GM23248 (cell line): ENCODE data around the gene C1QL3. TPM values are rescaled to one million over a fixed set of nuclear protein-coding genes. Genes with fewer than 3 reads are reported as not detected.

Source experiments
- DNase-seq: peaks from one replicate; pipeline ENCODE4 v3.0.0-alpha.2; 2015
- H2AFZ ChIP-seq: fragments of 200-600 bp; sonication (generic); 2 replicates; pipeline ENCODE4 v1.6.1; 2016; ENCODE audit warnings: antibody characterized with exemption
- H3F3A ChIP-seq: fragments of 200-600 bp; sonication (generic); 2 replicates; pipeline ENCODE4 v1.6.1; 2016; ENCODE audit warnings: mild to moderate bottlenecking, antibody characterized with exemption, mixed run types; ENCODE audit not compliant: insufficient read depth
- H3K27ac ChIP-seq: fragments of 200-600 bp; sonication (generic); 2 replicates; pipeline ENCODE4 v1.5.1; 2016; ENCODE audit warnings: mild to moderate bottlenecking
- H3K27me3 ChIP-seq: fragments of 200-600 bp; sonication (generic); replicated peaks from 2 replicates; pipeline ENCODE4 v1.6.1; 2016; ENCODE audit warnings: mild to moderate bottlenecking; ENCODE audit not compliant: insufficient read depth
- H3K36me3 ChIP-seq: fragments of 200-600 bp; sonication (generic); 2 replicates; pipeline ENCODE4 v1.6.1; 2016; ENCODE audit warnings: low read depth, mild to moderate bottlenecking
- H3K4me1 ChIP-seq: fragments of 200-600 bp; sonication (generic); 2 replicates; pipeline ENCODE4 v1.6.1; 2016; ENCODE audit warnings: mild to moderate bottlenecking; ENCODE audit not compliant: insufficient read depth
- H3K4me2 ChIP-seq: fragments of 200-600 bp; sonication (generic); one replicate; pipeline ENCODE4 v1.6.1; 2016; ENCODE audit warnings: mild to moderate bottlenecking; ENCODE audit not compliant: unreplicated experiment
- H3K4me3 ChIP-seq: fragments of 200-600 bp; sonication (generic); 2 replicates; pipeline ENCODE4 v1.5.1; 2016; ENCODE audit warnings: mild to moderate bottlenecking
- H3K79me2 ChIP-seq: fragments of 200-600 bp; sonication (generic); 2 replicates; pipeline ENCODE4 v1.6.1; 2016; ENCODE audit warnings: mild to moderate bottlenecking; ENCODE audit not compliant: insufficient read depth
- H3K9ac ChIP-seq: fragments of 200-600 bp; sonication (generic); 2 replicates; pipeline ENCODE4 v1.6.1; 2016; ENCODE audit warnings: mild to moderate bottlenecking
- H3K9me2 ChIP-seq: fragments of 200-600 bp; sonication (generic); 2 replicates; pipeline ENCODE4 v1.6.1; 2016; ENCODE audit warnings: mixed run types, mild to moderate bottlenecking, moderate library complexity; ENCODE audit not compliant: insufficient read depth
- H3K9me3 ChIP-seq: fragments of 200-600 bp; sonication (generic); one replicate; pipeline ENCODE4 v1.6.1; 2017; ENCODE audit warnings: low read depth
- H4K20me1 ChIP-seq: fragments of 200-600 bp; sonication (generic); 2 replicates; pipeline ENCODE4 v1.6.0; 2016; ENCODE audit not compliant: insufficient read depth
- EZH2 ChIP-seq: fragments of 200-600 bp; sonication (generic); IDR thresholded peaks from 2 replicates; pipeline ENCODE4 v1.6.1; 2018; ENCODE audit warnings: antibody characterized with exemption, mild to moderate bottlenecking; ENCODE audit not compliant: insufficient read depth, poor library complexity, severe bottlenecking
- EZH2phosphoT487 ChIP-seq: fragments of 200-600 bp; sonication (generic); IDR thresholded peaks from 2 replicates; pipeline ENCODE4 v1.6.1; 2018; ENCODE audit warnings: antibody characterized with exemption, moderate library complexity, mild to moderate bottlenecking, low read depth; ENCODE audit not compliant: insufficient read depth
- WGBS, 2 experiments: methylation state at CpG; one replicate each; pipeline ENCODE4 v1.1.6; 2015 to 2017; ENCODE audit warnings: low lambda C conversion rate in 2 of 2, low coverage in 1 of 2; ENCODE audit errors: missing lambda C conversion rate in 2 of 2; 5-methylcytosine and 5-hydroxymethylcytosine counted together
- in situ Hi-C: fragments of 300-500 bp; cut with MboI; formaldehyde crosslinking; loops from 2 replicates; pipeline ENCODE4 v1.15.0; 2020
- polyA plus RNA-seq: library from polyadenylated mRNA; unstranded; fragments of >200 nt; fragmentation: Nextera tagmentation; extraction: Ambion mirVana; gene quantifications from 2 replicates; pipeline ENCODE4 v1.2.1, GENCODE V29; 2016
- total RNA-seq: library from RNA; depleted of rRNA; stranded (reverse); fragments of >200 nt; shearing (Covaris generic); gene quantifications from 2 replicates; pipeline ENCODE4 v1.2.3, GENCODE V29; 2014

C1QL3 gene
- total and polyA plus RNA-seq, 2 experiments from 2014 or later, result 0.38 TPM; not detected in 1

GRCh38 chr10:16544591-16544990 lies 22.9 kb upstream of the C1QL3 start:
- no peaks in the 10 kb centered on the region for H3K4me1 ChIP-seq
- no peak for DNase-seq
- no peak overlapping the region for H3K4me3 ChIP-seq
- no peaks in the 10 kb centered on the region for H3K27me3 ChIP-seq
- H3K9me2 ChIP-seq, result no peaks in the 10 kb centered on the region
- TF ChIP-seq EZH2 (no peak), EZH2phosphoT487 (no peak)
- H3K36me3 ChIP-seq, result no peaks in the 10 kb centered on the region
- no peaks in the 10 kb centered on the region for H3K79me2 ChIP-seq
- no peak overlapping the region for H3K9ac ChIP-seq
- 30 to 31% methylated on average over 4 of the region's 4 CpGs for WGBS, 2 experiments
- H4K20me1 ChIP-seq, result no peaks in the 10 kb centered on the region
- H3K27ac ChIP-seq, result no peak overlapping the region
- no peak overlapping the region for H2AFZ ChIP-seq
- in situ Hi-C loops, result no loop called here
- no peak overlapping the region for H3K4me2 ChIP-seq
- no peaks in the 10 kb centered on the region for H3F3A ChIP-seq
- no peaks in the 10 kb centered on the region for H3K9me3 ChIP-seq

- H3K9ac ChIP-seq, result no peak overlapping the region
- H3K27me3 ChIP-seq, result no peaks in the 10 kb centered on the region
- TF ChIP-seq EZH2phosphoT487 (no peak), EZH2 (no peak)
- in situ Hi-C loops, result no loop called here
- H3K4me2 ChIP-seq, result no peak overlapping the region
- 2% methylated on average over 3 of the region's 3 CpGs for WGBS, 2 experiments
- no peaks in the 10 kb centered on the region for H4K20me1 ChIP-seq
- no peak overlapping the region for H3K27ac ChIP-seq
- H3K4me1 ChIP-seq, result no peaks in the 10 kb centered on the region
- DNase-seq, result no peak
- H3K9me2 ChIP-seq, result no peaks in the 10 kb centered on the region
- H3K79me2 ChIP-seq, result no peaks in the 10 kb centered on the region
- no peak overlapping the region for H3K4me3 ChIP-seq
- no peaks in the 10 kb centered on the region for H3K9me3 ChIP-seq
- no peaks in the 10 kb centered on the region for H3K36me3 ChIP-seq
- no peaks in the 10 kb centered on the region for H3F3A ChIP-seq
- no peak overlapping the region for H2AFZ ChIP-seq
Measured at GRCh38 chr10:16544099-16544498, 22.4 kb upstream of the C1QL3 start.

- H3K9me2 ChIP-seq, result no peaks in the 10 kb centered on the region
- no peak overlapping the region for H3K4me3 ChIP-seq
- in situ Hi-C loops, result no loop called here
- no peak overlapping the region for H3K9ac ChIP-seq
- no peak overlapping the region for H2AFZ ChIP-seq
- 0 out of 2 replicates have a peak, but pooled peaks cover 2% of the 10 kb centered on the region for H3K27me3 ChIP-seq
- no peaks in the 10 kb centered on the region for H3F3A ChIP-seq
- no peak overlapping the region for H3K4me2 ChIP-seq
- no peaks in the 10 kb centered on the region for H4K20me1 ChIP-seq
- 76 to 77% methylated on average over 5 of the region's 5 CpGs for WGBS, 2 experiments
- H3K36me3 ChIP-seq, result no peaks in the 10 kb centered on the region
- DNase-seq, result no peak
- TF ChIP-seq EZH2phosphoT487 (no peak), EZH2 (no peak)
- no peaks in the 10 kb centered on the region for H3K4me1 ChIP-seq
- H3K79me2 ChIP-seq, result no peaks in the 10 kb centered on the region
- H3K9me3 ChIP-seq, result no peaks in the 10 kb centered on the region
- H3K27ac ChIP-seq, result no peak overlapping the region
Measured at GRCh38 chr10:16536155-16536554, 14.5 kb upstream of the C1QL3 start.

GRCh38 chr10:16529853-16530252 lies 8.2 kb upstream of the C1QL3 start:
- no peak overlapping the region for H3K4me2 ChIP-seq
- no peak overlapping the region for H2AFZ ChIP-seq
- H3K9me2 ChIP-seq, result no peaks in the 10 kb centered on the region
- in situ Hi-C loops, result no loop called here
- no peaks in the 10 kb centered on the region for H4K20me1 ChIP-seq
- no peak overlapping the region for H3K4me3 ChIP-seq
- no peaks in the 10 kb centered on the region for H3K9me3 ChIP-seq
- H3K9ac ChIP-seq, result no peak overlapping the region
- H3K4me1 ChIP-seq, result no peaks in the 10 kb centered on the region
- no peaks in the 10 kb centered on the region for H3K79me2 ChIP-seq
- no peak overlapping the region for H3K27ac ChIP-seq
- H3K36me3 ChIP-seq, result no peaks in the 10 kb centered on the region
- peaks cover 13% of the 10 kb centered on the region; the same call in 1 of the 2 replicates for H3K27me3 ChIP-seq
- TF ChIP-seq EZH2, result no peak
- TF ChIP-seq EZH2phosphoT487, result no peak
- 66 to 77% methylated on average over 3 of the region's 3 CpGs for WGBS, 2 experiments
- DNase-seq, result no peak
- no peaks in the 10 kb centered on the region for H3F3A ChIP-seq

GRCh38 chr10:16527452-16527851 lies 5.8 kb upstream of the C1QL3 start:
- Histone ChIP-seq H3K9me3 (no peaks in the 10 kb centered on the region), H3K9ac (no peak overlapping the region), H3K4me2 (no peak overlapping the region), H4K20me1 (no peaks in the 10 kb centered on the region), H3K27ac (no peak overlapping the region), H3K4me3 (no peak overlapping the region), H3K79me2 (no peaks in the 10 kb centered on the region), H2AFZ (no peak overlapping the region), H3K27me3 (peaks cover 17% of the 10 kb centered on the region; the same call in 1 of the 2 replicates), H3F3A (no peaks in the 10 kb centered on the region), H3K4me1 (no peaks in the 10 kb centered on the region), H3K36me3 (no peaks in the 10 kb centered on the region), H3K9me2 (no peaks in the 10 kb centered on the region)
- no peak for DNase-seq
- TF ChIP-seq EZH2 (no peak), EZH2phosphoT487 (no peak)
- in situ Hi-C loops, result no loop called here
- 51 to 67% methylated on average over 4 of the region's 4 CpGs for WGBS, 2 experiments
